ENCODE data around the gene ITM2C.
A peak's percentile ranks its signal among the peaks of the same experiment; 100 is the strongest.

Gene ITM2C

DNA sequence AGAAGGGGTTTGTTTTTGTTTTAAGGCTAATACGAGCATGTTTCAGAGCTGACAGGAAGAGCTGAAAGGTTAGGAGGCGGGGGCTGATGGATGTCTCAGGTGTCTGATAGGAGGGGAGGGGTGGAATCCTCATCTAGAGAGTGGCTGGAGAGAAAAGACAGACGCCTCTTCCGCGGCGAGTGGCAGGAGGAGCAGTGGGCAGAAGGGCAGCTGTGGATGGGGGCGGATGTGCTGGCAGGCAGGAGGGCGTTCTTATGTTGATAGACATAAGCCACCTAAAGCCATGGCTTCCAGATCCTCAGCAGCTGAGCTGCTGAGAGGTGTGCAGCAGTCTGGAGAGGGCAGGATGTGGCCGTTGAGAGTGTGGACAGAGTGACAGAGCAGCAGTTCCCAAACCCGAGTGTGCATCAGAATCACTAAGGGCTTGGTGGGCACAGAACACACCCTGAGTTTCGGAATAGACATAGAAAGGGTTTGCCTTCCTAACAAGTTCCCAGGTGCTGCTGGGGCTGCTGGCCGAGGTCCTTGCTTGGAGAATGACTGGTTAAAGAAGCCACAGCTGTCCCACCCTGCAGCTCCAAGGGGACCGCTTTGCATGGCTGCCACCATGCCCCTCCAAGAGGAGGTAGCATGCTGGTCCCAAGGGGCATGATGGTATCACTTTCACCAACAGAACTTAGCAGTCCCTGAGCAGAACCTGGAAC, 3.0 kb upstream of the ITM2C start:
- no peak for DNase-seq

GRCh38 chr2:230862292-230862691, 2.5 kb upstream of the ITM2C start:
- no peak for DNase-seq

GRCh38 chr2:230863031-230863430, 1.7 kb upstream of the ITM2C start:
- no peak for DNase-seq

GRCh38 chr2:230863442-230864121, 1.2 kb upstream of the ITM2C start:
- DNase-seq = no peak

- no peak for DNase-seq
Observed at GRCh38 chr2:230864122-230864604, 579 bp upstream of the ITM2C start.

DNA sequence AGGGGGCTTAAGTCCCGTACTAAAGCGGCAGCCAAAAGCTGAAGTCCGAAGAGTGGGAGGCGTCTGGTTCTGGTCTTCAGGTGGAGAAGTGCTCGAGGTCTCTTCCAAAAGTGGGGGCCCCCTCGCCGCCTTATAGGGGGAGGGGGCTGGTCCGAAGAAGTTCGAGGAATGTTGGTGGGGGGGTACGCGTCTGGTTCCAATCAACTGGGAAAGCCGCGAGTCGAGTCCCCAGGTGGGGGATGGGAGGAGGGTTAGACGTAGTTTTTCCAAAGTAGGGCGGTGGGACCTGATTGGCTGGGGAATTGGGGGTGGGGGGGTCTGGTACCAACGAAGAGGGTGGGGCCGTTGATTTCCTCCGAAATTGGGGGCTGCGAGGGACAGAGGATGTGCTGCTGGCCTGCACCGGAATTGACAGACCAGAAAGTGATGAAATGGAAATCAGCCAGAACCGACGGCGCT, 594 bp downstream of the ITM2C start:
- peak; percentile 67 for DNase-seq

DNA sequence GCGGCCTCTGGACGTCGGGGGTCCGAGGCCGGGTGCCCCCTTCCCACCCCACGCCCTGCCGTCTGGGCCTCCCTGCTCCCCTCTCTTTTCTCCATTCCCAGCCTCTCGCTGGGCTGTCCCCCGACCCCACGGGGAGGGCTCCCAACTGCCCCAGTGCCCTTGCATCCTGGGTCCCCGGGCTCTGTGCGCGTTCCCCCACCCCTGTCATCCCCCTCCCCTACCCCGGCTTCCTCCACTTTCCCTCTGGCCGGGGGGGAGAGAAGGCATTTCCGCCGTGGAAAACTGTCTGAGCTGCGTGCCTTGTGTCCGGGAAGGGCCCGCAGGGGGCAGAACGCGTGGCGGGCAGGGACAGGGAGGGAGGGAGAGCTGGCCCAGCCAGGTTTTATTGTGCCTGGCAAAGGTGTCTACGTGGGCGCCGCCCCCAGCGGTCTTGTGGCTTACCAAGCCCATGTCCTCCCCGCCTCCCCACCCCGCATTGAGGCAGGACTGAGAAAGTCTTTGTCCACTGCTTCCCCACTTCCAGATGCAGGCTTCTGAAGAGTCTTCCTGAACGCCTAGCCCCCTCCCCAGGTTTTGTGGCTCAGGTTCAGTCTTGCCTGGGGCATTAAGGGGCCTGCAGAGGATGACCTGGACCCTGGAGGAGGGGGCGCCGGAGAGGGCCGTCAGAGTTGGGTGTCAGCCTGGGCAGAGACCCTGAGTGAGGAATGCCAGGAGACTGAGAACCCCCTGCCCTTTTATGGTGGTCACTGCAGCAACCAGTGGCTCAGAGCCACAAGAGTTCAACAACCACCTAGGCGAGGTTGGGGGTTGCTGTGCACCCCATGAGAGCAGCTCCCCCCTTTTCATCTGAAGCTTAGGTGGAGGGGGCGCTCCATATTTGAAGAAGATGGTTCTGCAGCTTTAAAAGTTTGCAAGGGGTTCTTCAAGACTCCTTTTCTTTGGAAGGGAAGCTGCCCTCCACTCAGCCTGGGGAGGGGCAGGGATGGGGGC, 1.3 kb downstream of the ITM2C start:
- DNase-seq = peak; percentile 74

DNA sequence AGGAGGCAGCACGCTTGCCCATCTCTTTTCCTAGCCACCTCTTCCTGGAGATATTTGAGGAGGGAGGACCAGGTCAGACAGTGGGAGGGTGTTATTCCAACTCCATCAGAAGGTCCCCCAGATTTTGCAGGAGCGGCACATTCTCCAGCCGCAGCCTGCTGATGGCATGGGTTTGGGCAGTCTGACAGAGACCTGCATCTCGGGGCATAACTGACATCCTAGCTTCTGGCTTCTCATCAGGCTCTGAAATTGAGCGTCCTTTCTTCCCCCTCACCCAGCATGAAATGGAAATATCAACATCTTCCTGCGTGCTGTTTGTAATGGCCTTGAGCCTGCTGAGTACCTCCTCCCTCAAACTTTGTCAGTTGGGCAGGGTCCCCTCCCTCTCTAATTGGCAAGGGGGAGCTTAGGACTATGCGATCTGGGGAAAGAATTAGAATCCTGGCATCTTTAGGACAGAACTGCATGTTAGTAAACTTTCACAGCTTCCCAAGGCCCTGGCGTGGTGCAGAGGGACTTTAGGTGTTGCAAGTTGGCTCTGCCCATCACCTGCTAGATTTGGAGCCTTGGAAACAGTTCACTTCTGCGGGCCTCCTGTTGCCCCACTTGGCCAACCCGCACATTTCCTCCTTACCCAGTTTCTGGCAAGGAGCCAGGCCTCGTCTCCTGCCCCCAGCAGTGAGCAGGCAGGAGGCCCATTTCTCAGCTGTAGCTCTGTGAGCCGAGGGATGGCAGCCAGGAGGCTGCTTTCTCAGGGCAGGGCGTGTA, 2.2 kb downstream of the ITM2C start:
- DNase-seq = peak; percentile 63

- DNase-seq = no peak
Observed at GRCh38 chr2:230868161-230868946, 3.6 kb downstream of the ITM2C start.

- peak; percentile 67 for DNase-seq
Observed at GRCh38 chr2:230868947-230869913, 4.5 kb downstream of the ITM2C start.

DNA sequence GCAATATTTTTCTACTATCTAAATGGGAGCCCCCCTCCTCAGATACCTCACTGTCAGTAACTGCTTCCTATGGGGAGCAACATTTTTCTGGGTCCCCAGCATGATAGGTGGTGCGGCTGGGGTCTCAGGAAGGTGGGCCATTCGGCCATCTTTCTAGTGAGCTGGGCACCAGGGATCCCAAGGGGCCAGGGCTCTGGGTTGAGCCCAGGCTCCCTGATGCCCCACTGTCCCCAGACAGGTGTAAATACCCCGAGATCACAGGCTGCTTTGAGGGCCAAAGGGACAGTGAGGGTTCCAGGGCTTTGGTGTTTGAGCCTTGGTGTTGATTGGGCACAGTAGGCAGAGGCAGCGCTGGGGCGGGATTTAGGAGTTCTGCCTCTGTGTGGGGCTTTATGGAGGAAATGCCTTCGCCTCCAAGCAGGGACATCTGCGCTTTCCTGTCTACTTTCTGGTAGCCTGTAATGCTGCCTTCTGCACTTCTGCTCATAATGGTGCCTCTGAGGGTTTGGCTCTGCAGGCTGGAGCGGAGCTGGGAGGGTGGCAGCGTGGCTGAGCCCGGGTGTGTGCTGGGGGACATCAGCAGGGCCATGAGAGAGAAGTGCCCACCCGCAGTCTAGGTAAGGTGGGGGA, 5.3 kb downstream of the ITM2C start:
- DNase-seq = no peak

GRCh38 chr2:230870544-230871360, 6.0 kb downstream of the ITM2C start:
- no peak for DNase-seq

GRCh38 chr2:230871361-230872150, 6.8 kb downstream of the ITM2C start:
- no peak for DNase-seq

GRCh38 chr2:230872151-230872967, 7.6 kb downstream of the ITM2C start:
- no peak for DNase-seq

GRCh38 chr2:230872968-230873660, 8.4 kb downstream of the ITM2C start:
- DNase-seq = no peak

- DNase-seq = no peak
Observed at GRCh38 chr2:230873661-230874401, 9.1 kb downstream of the ITM2C start.

All from left hindlimb (tissue), 1 donor.